C1 segment of cervical spinal cord (tissue), 14 donors: ENCODE data around the gene TBC1D19.
"Not testable (repeated sequence)": the region's sequence is repeated elsewhere in the genome, so short reads cannot be mapped to it uniquely, and the experiment has no call there.

Source experiments
- DNase-seq, 14 donors: peaks; one replicate each; lab custom pipeline; 2025; lab: John Stamatoyannopoulos, UW

TBC1D19 gene

GRCh38 chr4:26685250-26685649 is 101.4 kb downstream of the TBC1D19 start:
- DNase-seq: no peak

DNA sequence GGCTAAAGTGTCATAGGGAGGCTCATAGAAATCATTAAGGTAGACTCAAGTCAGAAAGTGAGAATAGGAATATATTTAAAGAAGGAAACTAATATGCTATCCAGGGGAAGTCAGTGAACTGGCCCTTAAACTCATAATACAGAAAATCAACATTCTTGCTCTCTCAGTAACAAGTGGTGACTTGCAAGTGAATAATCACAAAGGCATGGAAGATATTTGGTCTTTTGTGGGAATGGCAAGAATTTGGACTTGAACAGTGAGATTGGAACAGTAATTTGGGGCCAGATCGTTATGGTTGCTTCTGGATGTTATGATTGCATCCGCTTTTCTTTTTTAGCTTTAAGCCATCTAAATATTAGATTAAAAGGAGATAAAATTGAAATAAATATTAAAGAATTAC is 103.8 kb downstream of the TBC1D19 start:
- DNase-seq: no peak

GRCh38 chr4:26690506-26690905 is 106.6 kb downstream of the TBC1D19 start:
- no peak for DNase-seq

GRCh38 chr4:26692014-26692726 is 108.3 kb downstream of the TBC1D19 start:
- no peak for DNase-seq

- not testable (repeated sequence) for DNase-seq
These were observed 110.2 kb downstream of the TBC1D19 start for GRCh38 chr4:26694131-26694530.

DNA sequence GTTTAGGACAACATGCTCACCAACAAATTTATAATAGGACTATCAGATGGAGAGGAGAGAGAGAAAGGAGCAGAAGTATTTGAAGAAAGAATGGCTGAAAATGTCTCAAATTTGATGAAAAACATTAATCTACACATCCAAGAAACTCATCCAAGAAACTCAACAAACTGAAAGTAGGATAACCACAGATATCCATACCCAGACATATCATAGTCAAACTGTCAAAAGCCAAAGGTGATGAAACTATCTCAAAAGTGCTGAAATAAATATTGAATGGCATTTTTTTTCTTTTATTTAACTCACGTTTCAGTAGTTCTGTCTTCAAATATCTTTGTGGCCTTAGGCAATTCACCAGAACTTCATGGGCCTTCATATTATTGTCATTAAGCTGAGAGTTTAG is 116.2 kb downstream of the TBC1D19 start:
- no peak for DNase-seq

- no peak for DNase-seq
These were observed 117.2 kb downstream of the TBC1D19 start for GRCh38 chr4:26701095-26701494.

- DNase-seq: no peak
These were observed 117.9 kb downstream of the TBC1D19 start for GRCh38 chr4:26701786-26702227.

DNA sequence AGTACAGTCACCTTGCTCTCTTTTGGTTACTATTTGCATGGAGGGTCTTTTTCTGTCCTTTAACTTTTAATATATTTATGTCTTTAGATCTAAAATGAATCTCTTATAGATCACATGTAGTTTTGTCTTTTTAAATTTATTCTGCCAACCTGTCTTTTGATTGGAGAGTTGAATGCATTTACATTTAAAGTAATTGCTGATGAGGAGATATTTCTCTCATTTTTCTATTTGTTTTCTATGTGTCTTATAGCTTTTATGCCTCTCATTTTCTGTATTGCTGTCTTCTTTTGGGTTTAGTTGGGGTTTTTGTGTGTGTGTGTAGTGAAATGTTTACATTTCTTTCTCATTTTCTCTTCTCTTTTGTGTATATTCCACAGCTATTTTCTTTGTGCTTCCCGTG is 123.5 kb downstream of the TBC1D19 start:
- DNase-seq: no peak

GRCh38 chr4:26709246-26709645 is 125.4 kb downstream of the TBC1D19 start:
- DNase-seq: no peak

DNA sequence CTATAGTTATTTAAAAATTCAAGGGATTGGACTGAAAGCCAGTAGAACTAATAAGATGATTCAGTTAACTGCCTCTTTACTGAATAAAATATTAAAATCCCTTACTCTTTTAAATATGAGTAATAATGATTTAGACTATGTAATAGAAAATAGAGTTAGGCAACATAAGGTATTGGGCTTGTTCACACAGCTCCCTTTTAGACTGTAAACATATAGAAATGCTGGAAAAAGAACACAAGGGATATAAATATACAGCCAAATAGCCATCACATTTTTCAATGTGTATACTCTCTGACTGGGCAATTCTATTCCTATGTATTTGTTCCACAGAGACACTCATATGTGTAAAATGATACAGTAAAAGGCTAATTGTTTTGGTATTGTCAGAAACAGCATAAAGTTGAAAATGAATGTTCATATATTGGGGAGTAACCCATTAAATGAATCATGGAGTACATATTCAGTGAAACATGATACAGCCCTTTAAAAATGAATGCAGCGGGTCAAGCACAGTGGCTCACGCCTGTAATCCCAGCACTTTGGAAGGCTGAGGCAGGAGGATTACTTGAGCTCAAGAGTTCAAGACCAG is 129.8 kb downstream of the TBC1D19 start:
- no peak for DNase-seq

DNA sequence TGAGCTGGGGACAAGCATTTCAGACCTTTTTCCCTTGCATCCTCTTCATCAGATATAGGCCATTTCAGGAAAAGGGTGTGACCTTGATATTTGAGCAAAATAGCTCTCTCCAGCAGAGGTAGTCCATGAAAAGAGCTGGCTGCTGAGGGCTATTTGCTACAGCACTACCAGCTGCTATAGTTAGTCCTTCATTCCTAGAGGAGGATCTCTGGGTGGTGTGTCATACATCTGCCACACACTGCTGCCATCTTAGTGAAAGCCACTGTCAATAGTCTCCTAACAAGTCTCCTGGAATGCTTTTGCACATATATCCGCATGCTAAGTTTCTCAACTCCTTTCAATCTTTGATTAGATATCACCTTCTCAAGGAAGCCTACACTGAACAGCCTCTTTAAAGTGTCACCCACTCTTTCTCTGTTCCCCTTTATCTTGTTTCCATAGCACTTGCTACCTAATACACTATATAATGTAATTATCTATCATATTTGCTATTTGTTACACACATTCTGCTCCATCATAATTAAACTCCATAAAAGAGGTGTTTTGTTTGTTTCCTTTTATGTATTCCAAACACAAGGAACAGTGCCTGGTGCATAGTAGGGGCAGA is 131.9 kb downstream of the TBC1D19 start:
- DNase-seq: no peak

DNA sequence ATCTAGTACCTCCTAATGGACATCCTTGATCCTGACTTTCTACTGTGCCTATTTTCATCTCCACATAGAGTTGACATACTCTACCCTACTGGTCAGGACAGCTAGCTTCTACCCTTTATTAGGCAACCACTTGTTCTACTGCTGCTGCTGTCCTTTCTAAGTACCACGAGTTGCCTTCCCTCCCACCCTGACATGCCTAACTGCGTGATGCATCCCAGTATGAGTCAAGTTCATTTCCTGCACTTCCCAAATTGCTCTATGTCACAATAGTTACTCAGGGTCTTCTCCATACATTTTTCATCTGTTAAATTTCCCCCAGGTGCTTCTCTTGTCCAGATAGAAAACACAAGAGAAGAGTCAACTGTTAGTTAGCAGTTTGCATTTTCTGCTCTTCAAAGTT is 133.4 kb downstream of the TBC1D19 start:
- DNase-seq: no peak

GRCh38 chr4:26719954-26720552 is 136.2 kb downstream of the TBC1D19 start:
- no peak for DNase-seq

DNA sequence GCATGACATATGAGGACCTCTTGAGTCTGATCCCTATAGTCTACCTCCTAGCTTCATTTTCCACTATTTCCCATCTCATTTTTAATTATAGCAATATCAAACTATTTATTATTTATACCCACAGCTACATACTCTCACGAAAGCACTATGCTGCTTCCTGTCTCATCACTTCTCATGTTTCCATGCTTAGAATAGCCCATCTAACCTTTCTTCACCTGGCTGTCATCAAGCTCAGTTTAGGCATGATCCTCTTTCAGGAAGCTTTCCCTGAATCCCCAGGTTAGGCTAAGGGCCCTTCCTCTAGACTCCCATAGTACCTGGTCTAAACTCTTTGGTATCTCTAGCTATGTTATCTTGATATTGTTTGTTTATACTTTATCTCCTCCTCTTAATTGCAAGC is 137.8 kb downstream of the TBC1D19 start:
- no peak for DNase-seq

DNA sequence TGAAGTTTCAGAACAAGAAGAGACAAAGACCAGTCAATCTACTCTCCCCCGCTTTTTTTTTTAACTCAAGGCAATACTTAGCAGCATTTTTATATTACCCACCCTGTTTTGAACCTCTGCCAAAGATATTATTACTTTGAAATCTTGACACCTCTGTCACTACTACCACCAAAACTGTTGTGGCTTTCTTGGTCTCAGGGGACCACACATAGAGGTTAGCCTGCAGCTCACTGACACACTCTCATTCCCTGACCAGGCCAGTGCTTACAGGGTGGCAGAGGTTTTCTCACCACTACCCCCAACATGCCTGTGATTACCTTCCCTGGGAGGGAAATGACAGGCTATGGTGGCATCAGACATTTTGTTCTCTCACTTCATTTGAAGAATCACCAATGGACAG is 139.3 kb downstream of the TBC1D19 start:
- no peak for DNase-seq

DNA sequence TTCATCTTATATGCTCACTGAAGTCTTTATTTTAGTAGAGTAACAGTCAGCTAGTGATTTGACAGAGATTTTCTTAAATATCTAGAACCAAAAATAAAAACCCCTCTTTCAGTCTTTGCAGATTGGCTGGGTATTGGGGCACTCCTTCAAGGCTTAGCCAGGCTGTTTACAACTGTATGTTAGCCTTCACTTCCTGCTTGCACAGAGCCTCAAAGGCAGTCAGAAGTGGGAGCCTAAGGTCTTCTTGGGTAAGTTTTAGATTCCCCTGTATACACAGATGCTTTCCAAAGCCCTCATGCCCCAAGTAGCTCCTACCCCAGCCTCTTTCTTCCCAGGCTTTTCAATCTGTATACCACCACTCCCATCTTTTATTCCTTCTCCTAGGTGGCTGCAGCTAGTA is 140.7 kb downstream of the TBC1D19 start:
- DNase-seq: no peak

DNA sequence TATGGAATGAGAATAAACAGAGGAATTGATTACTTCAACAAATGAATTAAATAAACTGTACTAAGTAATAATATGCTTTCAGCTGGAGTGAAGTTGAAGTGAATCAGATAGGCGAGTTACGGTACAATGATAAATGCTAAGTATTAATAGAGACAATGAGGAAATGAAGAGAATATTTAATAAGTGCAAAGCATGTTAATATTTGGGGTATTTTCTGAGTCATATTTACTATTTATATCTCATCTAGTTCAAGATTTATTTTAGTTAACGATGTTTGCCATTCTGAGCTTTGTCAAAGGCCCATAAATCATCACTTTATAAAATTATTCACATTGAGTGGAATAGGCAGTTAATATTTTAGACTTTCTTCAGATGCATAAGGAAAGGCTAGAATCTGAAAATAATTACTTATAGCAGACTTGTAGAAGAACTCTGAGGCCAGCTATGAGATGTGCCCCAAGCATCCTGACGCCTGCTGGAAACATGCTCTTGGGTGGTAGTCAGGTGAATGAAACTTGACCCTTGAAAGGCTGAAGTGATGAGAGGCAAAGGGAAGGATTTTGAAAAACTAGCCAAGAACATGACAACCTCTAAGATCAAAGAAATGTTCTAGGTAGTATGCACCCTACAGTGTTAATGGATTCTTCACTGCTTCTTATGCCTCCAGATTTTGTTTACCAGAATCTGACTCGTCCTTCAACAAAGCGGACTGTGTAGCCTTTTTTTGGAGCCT is 142.9 kb downstream of the TBC1D19 start:
- no peak for DNase-seq

DNA sequence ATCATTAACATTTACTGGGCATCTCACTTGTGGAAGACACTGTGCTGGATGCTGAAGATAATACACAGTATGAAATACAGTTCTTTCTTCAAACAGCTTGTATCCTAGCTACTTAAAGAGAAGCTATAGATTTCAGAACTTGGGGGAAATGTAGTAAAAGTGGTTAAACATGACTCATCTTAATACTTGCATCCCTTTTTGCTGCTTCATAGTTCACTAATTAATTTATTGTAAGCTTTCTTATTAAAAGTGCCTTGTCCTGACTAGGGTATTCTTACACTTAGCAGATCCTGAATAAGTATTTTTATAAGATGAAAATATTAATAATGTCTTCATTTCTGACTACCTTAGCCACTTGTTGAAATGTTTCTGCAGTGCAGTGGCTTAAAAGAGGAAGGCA is 144.0 kb downstream of the TBC1D19 start:
- DNase-seq: no peak

DNA sequence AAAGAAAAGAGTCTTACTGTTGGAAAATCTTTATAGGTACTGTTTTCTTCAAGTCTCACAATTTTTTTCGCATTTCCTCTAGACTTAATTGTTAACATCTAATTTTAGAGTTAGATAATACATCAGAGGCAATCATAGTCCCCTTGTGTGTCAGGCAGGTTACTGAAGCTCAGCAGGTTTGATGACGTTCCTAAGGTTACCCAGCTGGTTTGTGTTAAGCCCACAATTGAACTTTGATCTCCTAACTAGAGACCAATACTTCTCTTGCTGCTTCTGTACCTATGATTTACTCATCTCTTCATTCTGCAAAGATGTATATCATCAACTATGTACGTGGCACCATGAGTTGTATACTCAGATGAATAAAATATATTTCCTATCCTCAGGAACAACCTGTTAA is 145.1 kb downstream of the TBC1D19 start:
- DNase-seq: no peak

- DNase-seq: no peak
These were observed 145.7 kb downstream of the TBC1D19 start for GRCh38 chr4:26729547-26729946.
